Large intestine (tissue), 3 donors: Measurements from ENCODE around the gene ADCY4. TPM values are rescaled to one million over a fixed set of nuclear protein-coding genes. Genes with fewer than 3 reads are reported as not detected.

Experiments
- DNase-seq, 2 donors: peaks; one replicate each; pipeline versions ENCODE4 v3.0.0 to v3.0.0-alpha.2; 2013
- H3K27ac ChIP-seq: one replicate; pipeline ENCODE4 v1.5.1; 2013; ENCODE audit warnings: low read length
- H3K27me3 ChIP-seq: 2 replicates; pipeline ENCODE4 v1.6.1; 2013; ENCODE audit warnings: low read length; ENCODE audit not compliant: control insufficient read depth, insufficient read depth
- H3K36me3 ChIP-seq: 2 replicates; pipeline ENCODE4 v1.6.1; 2013; ENCODE audit warnings: low read length; ENCODE audit not compliant: control insufficient read depth, insufficient read depth
- H3K4me1 ChIP-seq: one replicate; pipeline ENCODE4 v1.6.1; 2013; ENCODE audit warnings: low read length; ENCODE audit not compliant: control insufficient read depth, insufficient read depth
- H3K4me3 ChIP-seq: one replicate; pipeline ENCODE4 v1.5.1; 2013; ENCODE audit warnings: low read length
- H3K9me3 ChIP-seq: one replicate; pipeline ENCODE4 v1.6.1; 2013; ENCODE audit warnings: mild to moderate bottlenecking, low read depth, low read length, moderate library complexity; ENCODE audit not compliant: control insufficient read depth
- WGBS: methylation state at CpG from one replicate; pipeline ENCODE4 v1.1.5; 2013; ENCODE audit warnings: low lambda C conversion rate; ENCODE audit not compliant: insufficient coverage; 5-methylcytosine and 5-hydroxymethylcytosine counted together
- polyA plus RNA-seq: library from polyadenylated mRNA; unstranded; fragments of 120-200 nt; gene quantifications from one replicate; pipeline ENCODE4 v1.2.1, GENCODE V29; 2013

The ADCY4 gene
- polyA plus RNA-seq, 1 donor = 10.5 TPM

- no peak for DNase-seq
- Histone ChIP-seq H3K27me3 (no peaks in the 10 kb centered on the region), H3K27ac (no peak overlapping the region), H3K36me3 (no peaks in the 10 kb centered on the region), H3K4me3 (no peak overlapping the region), H3K9me3 (no peaks in the 10 kb centered on the region), H3K4me1 (no peaks in the 10 kb centered on the region)
- no CpG with 5 or more reads among the region's 5 CpGs for WGBS
These were observed 50.9 kb downstream of the ADCY4 start for GRCh38 chr14:24283796-24284460.

GRCh38 chr14:24282736-24283135, 52.1 kb downstream of the ADCY4 start:
- H3K4me3 ChIP-seq = no peak overlapping the region
- no peak for DNase-seq
- H3K27me3 ChIP-seq = no peaks in the 10 kb centered on the region
- no peaks in the 10 kb centered on the region for H3K4me1 ChIP-seq
- H3K36me3 ChIP-seq = no peaks in the 10 kb centered on the region
- no peak overlapping the region for H3K27ac ChIP-seq
- WGBS = no CpG with 5 or more reads among the region's 3 CpGs
- no peaks in the 10 kb centered on the region for H3K9me3 ChIP-seq

- H3K27ac ChIP-seq = no peak overlapping the region
- no peak overlapping the region for H3K4me3 ChIP-seq
- H3K27me3 ChIP-seq = no peaks in the 10 kb centered on the region
- 100% methylated on average over 1 of the region's 7 CpGs for WGBS
- H3K9me3 ChIP-seq = no peaks in the 10 kb centered on the region
- no peaks in the 10 kb centered on the region for H3K4me1 ChIP-seq
- DNase-seq = no peak
- no peaks in the 10 kb centered on the region for H3K36me3 ChIP-seq
These were observed 53.2 kb downstream of the ADCY4 start for GRCh38 chr14:24281636-24282035.

- no peaks in the 10 kb centered on the region for H3K9me3 ChIP-seq
- no peak overlapping the region for H3K4me3 ChIP-seq
- H3K4me1 ChIP-seq = no peaks in the 10 kb centered on the region
- no peaks in the 10 kb centered on the region for H3K36me3 ChIP-seq
- no peaks in the 10 kb centered on the region for H3K27me3 ChIP-seq
- no peak overlapping the region for H3K27ac ChIP-seq
- no CpG with 5 or more reads among the region's 6 CpGs for WGBS
- DNase-seq = no peak
These were observed 53.9 kb downstream of the ADCY4 start for GRCh38 chr14:24280797-24281460.

- H3K9me3 ChIP-seq = no peaks in the 10 kb centered on the region
- H3K27ac ChIP-seq = no peak overlapping the region
- no peak overlapping the region for H3K4me3 ChIP-seq
- no peaks in the 10 kb centered on the region for H3K27me3 ChIP-seq
- no peaks in the 10 kb centered on the region for H3K4me1 ChIP-seq
- no peak for DNase-seq
- H3K36me3 ChIP-seq = no peaks in the 10 kb centered on the region
- no CpG with 5 or more reads among the region's 11 CpGs for WGBS
These were observed 55.3 kb downstream of the ADCY4 start for GRCh38 chr14:24279301-24280186.

- DNase-seq = no peak
- Histone ChIP-seq H3K9me3 (no peaks in the 10 kb centered on the region), H3K36me3 (no peaks in the 10 kb centered on the region), H3K27me3 (no peaks in the 10 kb centered on the region), H3K4me1 (no peaks in the 10 kb centered on the region), H3K27ac (no peak overlapping the region), H3K4me3 (no peak overlapping the region)
- whole genome bisulfite sequencing = 94% methylated on average over 2 of the region's 5 CpGs
These were observed 56.4 kb downstream of the ADCY4 start for GRCh38 chr14:24278424-24278823.

- no CpG with 5 or more reads among the region's 11 CpGs for WGBS
- Histone ChIP-seq H3K4me1 (no peaks in the 10 kb centered on the region), H3K4me3 (no peak overlapping the region), H3K9me3 (no peaks in the 10 kb centered on the region), H3K27me3 (no peaks in the 10 kb centered on the region), H3K27ac (no peak overlapping the region), H3K36me3 (no peaks in the 10 kb centered on the region)
- DNase-seq = no peak
These were observed 57.1 kb downstream of the ADCY4 start for GRCh38 chr14:24277606-24278321.

- Histone ChIP-seq H3K9me3 (no peaks in the 10 kb centered on the region), H3K27ac (no peak overlapping the region), H3K36me3 (no peaks in the 10 kb centered on the region), H3K4me3 (no peak overlapping the region), H3K27me3 (no peaks in the 10 kb centered on the region), H3K4me1 (peaks cover under 1% of the 10 kb centered on the region)
- no CpG with 5 or more reads among the region's 6 CpGs for WGBS
- DNase-seq = no peak
These were observed 57.8 kb downstream of the ADCY4 start for GRCh38 chr14:24277071-24277470.

- no peak for DNase-seq
- Histone ChIP-seq H3K27me3 (no peaks in the 10 kb centered on the region), H3K36me3 (peaks cover 7% of the 10 kb centered on the region), H3K4me1 (peaks cover 9% of the 10 kb centered on the region), H3K27ac (no peak overlapping the region), H3K4me3 (no peak overlapping the region), H3K9me3 (no peaks in the 10 kb centered on the region)
- 76% methylated on average over 2 of the region's 3 CpGs for WGBS
These were observed 60.7 kb downstream of the ADCY4 start for GRCh38 chr14:24274101-24274543.

GRCh38 chr14:24273422-24273998, 61.4 kb downstream of the ADCY4 start:
- Histone ChIP-seq H3K36me3 (peaks cover 13% of the 10 kb centered on the region), H3K9me3 (no peaks in the 10 kb centered on the region), H3K4me1 (peaks cover 9% of the 10 kb centered on the region), H3K4me3 (no peak overlapping the region), H3K27me3 (no peaks in the 10 kb centered on the region), H3K27ac (no peak overlapping the region)
- WGBS = no CpG with 5 or more reads among the region's 3 CpGs
- no peak for DNase-seq
